ENCODE measurements around the gene CLIC2. TPM values are rescaled to one million over a fixed set of nuclear protein-coding genes. Genes with fewer than 3 reads are reported as not detected.

Gene CLIC2
- 4.8 TPM for total RNA-seq

DNA sequence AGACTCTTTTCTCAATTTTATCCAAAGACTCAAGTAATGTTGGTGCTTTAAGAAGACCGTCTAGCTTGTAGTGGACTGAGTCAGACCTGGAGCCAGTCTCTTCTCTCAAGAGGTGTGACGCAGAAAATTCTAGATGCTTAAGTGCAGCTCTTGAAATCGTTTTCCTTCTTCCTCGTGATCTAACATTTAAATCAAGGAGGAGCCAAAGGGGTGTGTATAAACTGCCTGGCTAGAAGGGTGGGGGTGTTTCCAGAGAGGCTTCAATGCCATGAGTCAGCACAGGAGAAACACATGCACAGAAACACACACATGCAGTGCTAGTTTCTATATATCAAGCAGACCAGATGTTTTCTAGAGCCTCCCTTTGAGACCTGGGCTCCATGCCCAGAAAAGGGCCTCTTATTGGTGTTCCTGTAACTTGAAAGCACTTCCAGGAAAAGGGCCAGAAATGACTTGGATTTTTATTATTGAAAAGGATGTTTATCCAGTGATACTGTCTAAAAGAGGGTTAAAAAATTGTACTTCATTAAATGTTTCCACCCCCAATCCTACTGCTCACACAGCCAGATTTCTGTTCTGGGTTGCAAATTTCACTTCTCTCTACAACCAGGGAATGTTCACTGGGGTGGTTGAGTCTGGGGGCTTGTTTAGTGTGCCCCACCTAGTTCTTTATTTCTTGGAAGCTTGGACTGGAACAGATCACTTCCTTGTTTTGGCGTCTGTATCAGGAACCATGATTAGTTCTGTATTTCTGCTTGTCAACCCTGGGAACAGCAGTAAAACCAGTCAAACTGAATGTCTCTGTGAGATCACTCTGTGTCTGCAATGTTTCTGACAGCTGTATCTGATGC lies at the start of gene CLIC2:
TSS of gene CLIC2 (minus strand) at position 129 of the 851 bp plus-strand sequence. CDS start 187 bp downstream, outside the sequence.

DNA sequence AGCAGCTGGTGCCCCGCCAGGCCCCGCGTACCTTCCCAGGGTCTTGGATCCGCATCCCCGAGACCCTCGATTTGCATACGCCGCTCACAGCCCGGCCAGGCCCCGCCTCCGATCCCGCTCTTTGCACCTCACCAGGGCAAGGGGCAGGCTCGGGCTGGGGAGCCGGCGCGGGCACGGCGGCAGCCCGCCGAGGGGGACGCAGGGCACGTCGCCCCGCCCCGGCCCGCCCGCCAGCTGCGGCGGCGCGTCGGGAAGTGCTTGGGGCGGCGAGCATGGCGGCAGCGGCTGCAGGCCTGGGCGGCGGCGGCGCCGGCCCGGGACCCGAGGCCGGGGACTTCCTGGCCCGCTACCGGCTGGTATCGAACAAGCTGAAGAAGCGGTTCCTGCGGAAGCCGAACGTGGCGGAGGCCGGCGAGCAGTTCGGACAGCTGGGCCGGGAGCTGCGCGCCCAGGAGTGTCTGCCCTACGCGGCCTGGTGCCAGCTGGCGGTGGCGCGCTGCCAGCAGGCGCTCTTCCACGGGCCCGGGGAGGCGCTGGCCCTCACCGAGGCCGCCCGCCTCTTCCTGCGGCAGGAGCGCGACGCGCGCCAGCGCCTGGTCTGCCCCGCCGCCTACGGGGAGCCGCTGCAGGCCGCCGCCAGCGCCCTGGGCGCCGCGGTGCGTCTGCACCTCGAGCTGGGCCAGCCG lies 47.6 kb upstream of the CLIC2 start, which contains the start of gene F8A2:
TSS of gene F8A2 (plus strand) at position 253 of the 686 bp plus-strand sequence. CDS start at position 273, 20 bp downstream.

DNA sequence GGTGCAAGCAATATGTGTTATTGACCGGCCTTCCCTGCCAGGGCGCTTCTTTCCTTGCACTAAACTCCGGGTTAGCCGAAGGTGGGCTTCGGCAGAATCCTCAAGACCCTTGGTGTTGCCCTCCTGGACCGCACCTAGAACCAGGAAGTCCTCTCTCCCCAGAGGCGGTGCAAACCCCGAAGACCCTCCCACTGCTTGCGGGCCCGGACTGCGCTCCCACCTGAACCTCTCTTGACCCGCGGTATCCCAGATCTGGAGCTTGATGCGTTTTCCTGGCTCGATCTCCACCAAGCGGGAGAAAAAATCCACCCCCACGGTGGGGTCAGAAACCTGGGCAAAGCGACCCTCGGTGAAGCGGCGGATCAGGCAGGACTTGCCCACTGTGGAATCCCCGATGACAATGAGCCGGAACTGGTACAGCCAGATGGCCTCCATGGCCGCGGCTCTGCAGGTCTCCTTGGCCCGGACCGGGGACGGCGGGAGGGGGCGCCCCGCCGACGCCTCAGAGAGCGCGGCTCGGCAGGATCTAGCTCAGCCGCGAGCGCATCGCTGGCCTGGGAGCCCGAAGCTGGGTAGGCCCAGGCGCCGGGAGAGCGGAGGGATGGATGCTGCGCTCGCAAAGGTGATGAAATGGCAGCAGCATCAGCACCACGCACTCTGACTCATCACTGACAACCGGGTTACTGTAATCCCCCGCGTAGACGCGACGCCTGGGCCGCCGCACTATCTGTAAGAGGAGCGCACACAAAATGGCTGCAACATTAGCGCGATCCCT lies 70.4 kb downstream of the CLIC2 start, which contains the start of gene RAB39B:
TSS of gene RAB39B (minus strand) at position 638 of the 775 bp plus-strand sequence. CDS start at position 435, 203 bp downstream.

Other genes starting within 250 kb of the CLIC2 start
- gene VBP1, start 118.2 kb downstream of the CLIC2 start, total RNA-seq, result 82.9 TPM
- gene RAB39B, start 70.1 kb downstream of the CLIC2 start, total RNA-seq, result 12.3 TPM
- gene F8A2, start 47.5 kb upstream of the CLIC2 start, total RNA-seq, result not detected
- gene F8A3, start 124.0 kb upstream of the CLIC2 start, total RNA-seq, result 3.1 TPM